ENCODE results near the gene NPAS3. TPM values are rescaled to one million over a fixed set of nuclear protein-coding genes. Genes with fewer than 3 reads are reported as not detected.

The NPAS3 gene
- polyA plus RNA-seq, 2 of the 4 experiments (the other 2 are of a cell fraction): not detected

DNA sequence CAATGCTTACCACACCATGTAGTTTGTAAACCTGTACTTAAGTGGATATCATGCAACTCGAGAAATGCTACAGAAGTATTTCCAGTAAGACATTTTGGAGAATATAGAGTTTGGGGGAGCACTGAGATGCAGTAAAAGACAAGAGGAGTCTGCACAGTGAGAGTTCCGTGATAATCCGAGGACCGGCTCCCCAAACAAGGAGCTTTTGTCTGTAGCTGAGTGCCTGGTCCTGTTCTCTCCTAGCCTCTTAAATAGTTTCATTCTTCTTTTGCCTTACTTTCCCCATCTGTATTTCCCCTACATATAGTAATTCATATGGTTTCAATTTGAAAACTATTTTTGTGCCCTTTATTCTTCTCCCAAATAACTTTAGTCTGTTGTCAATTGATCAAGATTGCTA is 648.1 kb downstream of the NPAS3 start:
- no peaks in the 10 kb centered on the region for H3K4me1 ChIP-seq
- POLR2A ChIA-PET: no interaction called here

DNA sequence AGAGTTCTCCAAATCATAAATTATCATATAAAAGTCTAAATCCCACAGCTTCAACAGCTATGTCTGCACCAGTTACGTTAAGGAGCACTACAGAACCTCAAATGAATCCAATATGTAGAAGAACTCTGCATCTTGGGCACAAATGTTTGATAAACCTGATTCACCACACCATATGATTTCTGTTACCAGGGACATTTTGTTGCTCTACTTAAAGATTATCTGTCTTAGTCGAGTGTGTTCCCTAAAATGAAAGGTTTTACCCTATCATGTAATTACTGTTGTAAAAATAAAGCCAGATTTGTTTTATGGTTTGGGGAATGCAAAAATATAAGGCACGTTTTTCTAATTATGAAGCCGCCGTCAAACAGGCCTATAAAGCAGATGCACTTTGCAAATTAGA is 649.1 kb downstream of the NPAS3 start:
- Histone ChIP-seq H3K4me2 (no peak overlapping the region), H3K27ac (no peak overlapping the region), H3K4me1 (no peaks in the 10 kb centered on the region), H3K9me3 (no peaks in the 10 kb centered on the region), H3K4me3 (no peak overlapping the region)
- TF ChIP-seq CBX2 (IDR thresholded peaks at IDR 0.05; ENCODE audit: borderline replicate concordance, low read depth) (no peak), CEBPB (IDR thresholded peaks at IDR 0.05) (no peak), NPAS2 (CRISPR knock-in tag; IDR thresholded peaks at IDR 0.05; ENCODE audit: borderline replicate concordance) (no peak), CHD4 (IDR thresholded peaks at IDR 0.05; ENCODE audit: borderline replicate concordance) (no peak), GATA3 (IDR thresholded peaks at IDR 0.05; ENCODE audit: borderline replicate concordance) (no peak), BHLHE40 (IDR thresholded peaks at IDR 0.05; ENCODE audit: low read depth, low read length) (no peak), POLR2AphosphoS2 (conservative IDR thresholded peaks at IDR 0.05; ENCODE audit: low read length) (no peak), FOSL2 (IDR thresholded peaks at IDR 0.05) (no peak), FOSL2 (CRISPR knock-in tag; IDR thresholded peaks at IDR 0.05) (no peak), EHF (CRISPR knock-in tag; IDR thresholded peaks at IDR 0.05) (no peak), EP300 (IDR thresholded peaks at IDR 0.05) (no peak)
- 35% methylated on average over 5 of the region's 5 CpGs for WGBS (ENCODE audit: missing lambda C conversion rate)
- CTCF ChIA-PET: no interaction called here
- POLR2A ChIA-PET: no interaction called here
- no peak for ATAC-seq
- DNase-seq (ENCODE audit: low read depth in 1 of 2, low spot score in 1 of 2): no peak
- FAIRE-seq: no peak

More for the DNA sequence above, 648.1 kb downstream of the NPAS3 start:
- Histone ChIP-seq H3K9me3 (no peaks in the 10 kb centered on the region), H3K27ac (no peak overlapping the region), H3K4me3 (no peak overlapping the region), H3K4me2 (no peak overlapping the region)
- no peak for FAIRE-seq
- ATAC-seq: no peak
- TF ChIP-seq ZC3H11A (IDR thresholded peaks at IDR 0.05) (no peak), ZSCAN20 (CRISPR knock-in tag; IDR thresholded peaks at IDR 0.05) (no peak), ZNF302 (CRISPR knock-in tag; IDR thresholded peaks at IDR 0.05) (no peak), MAZ (IDR thresholded peaks at IDR 0.05; ENCODE audit: borderline replicate concordance, low read depth, low read length) (no peak), EHMT2 (IDR thresholded peaks at IDR 0.05; ENCODE audit: low read depth) (no peak), TFCP2L1 (CRISPR knock-in tag; IDR thresholded peaks at IDR 0.05) (no peak), FOXS1 (CRISPR knock-in tag; IDR thresholded peaks at IDR 0.05) (no peak), SMC3 (IDR thresholded peaks at IDR 0.05) (no peak), HDAC2 (IDR thresholded peaks at IDR 0.05) (no peak), ESRRA (IDR thresholded peaks at IDR 0.05; ENCODE audit: borderline replicate concordance, low read length) (no peak), HEYL (CRISPR knock-in tag; IDR thresholded peaks at IDR 0.05) (no peak), KDM1A (IDR thresholded peaks at IDR 0.05; ENCODE audit: low read depth) (no peak), CBX2 (IDR thresholded peaks at IDR 0.05; ENCODE audit: borderline replicate concordance, low read depth) (no peak), FOSB (CRISPR knock-in tag; IDR thresholded peaks at IDR 0.05) (no peak), MAFK (IDR thresholded peaks at IDR 0.05; ENCODE audit: partially characterized antibody) (no peak)
- TF ChIP-seq, protein P1, sequence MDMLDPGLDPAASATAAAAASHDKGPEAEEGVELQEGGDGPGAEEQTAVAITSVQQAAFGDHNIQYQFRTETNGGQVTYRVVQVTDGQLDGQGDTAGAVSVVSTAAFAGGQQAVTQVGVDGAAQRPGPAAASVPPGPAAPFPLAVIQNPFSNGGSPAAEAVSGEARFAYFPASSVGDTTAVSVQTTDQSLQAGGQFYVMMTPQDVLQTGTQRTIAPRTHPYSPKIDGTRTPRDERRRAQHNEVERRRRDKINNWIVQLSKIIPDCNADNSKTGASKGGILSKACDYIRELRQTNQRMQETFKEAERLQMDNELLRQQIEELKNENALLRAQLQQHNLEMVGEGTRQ (IDR thresholded peaks at IDR 0.05): no peak
- TF ChIP-seq, protein P2, sequence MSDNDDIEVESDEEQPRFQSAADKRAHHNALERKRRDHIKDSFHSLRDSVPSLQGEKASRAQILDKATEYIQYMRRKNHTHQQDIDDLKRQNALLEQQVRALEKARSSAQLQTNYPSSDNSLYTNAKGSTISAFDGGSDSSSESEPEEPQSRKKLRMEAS (IDR thresholded peaks at IDR 0.05): no peak
- TF ChIP-seq, protein P3, sequence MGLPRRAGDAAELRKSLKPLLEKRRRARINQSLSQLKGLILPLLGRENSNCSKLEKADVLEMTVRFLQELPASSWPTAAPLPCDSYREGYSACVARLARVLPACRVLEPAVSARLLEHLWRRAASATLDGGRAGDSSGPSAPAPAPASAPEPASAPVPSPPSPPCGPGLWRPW (IDR thresholded peaks at IDR 0.05): no peak
- CTCF ChIA-PET: no interaction called here
- 64% methylated on average over 4 of the region's 4 CpGs for WGBS (ENCODE audit: missing lambda C conversion rate)
- no peak for DNase-seq (ENCODE audit: low read depth in 1 of 2, low spot score in 1 of 2)

DNA sequence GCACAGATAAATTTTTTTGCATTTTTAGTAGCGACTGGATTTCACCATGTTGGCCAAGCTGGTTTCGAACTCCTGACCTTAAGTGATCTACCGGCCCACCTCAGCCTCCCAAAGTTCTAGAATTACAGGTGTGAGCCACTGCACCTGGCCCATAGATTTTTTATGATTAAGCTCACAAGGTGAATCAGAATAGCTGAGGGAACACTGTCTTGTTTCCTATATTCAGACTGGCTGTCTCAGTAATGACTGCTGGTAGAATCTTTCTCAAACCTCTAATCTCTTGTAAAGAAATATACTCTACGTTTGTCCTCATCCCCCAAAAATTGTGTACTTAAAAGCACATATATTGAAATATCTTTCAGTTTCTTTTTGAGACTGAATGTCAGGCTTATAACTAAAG is 650.1 kb downstream of the NPAS3 start:
- no peaks in the 10 kb centered on the region for H3K4me1 ChIP-seq
- WGBS (ENCODE audit: missing lambda C conversion rate): 2% methylated on average over 4 of the region's 4 CpGs
- H3K4me3 ChIP-seq: no peak overlapping the region
- H3K4me2 ChIP-seq: no peak overlapping the region
- FAIRE-seq (no peak), DNase-seq (ENCODE audit: low read depth in 1 of 2, low spot score in 1 of 2) (no peak), ATAC-seq (no peak)
- POLR2A ChIA-PET: no interaction called here
- H3K9me3 ChIP-seq: no peaks in the 10 kb centered on the region
- H3K27ac ChIP-seq: no peak overlapping the region
- CTCF ChIA-PET: interaction anchor here (0.6 kb wide), 1 partner anchor 928 kb away, joined by 3 read pairs; no protein-coding TSS in a partner anchor
- no peak for TF ChIP-seq CBX8 (IDR thresholded peaks at IDR 0.05)
- no peak for TF ChIP-seq EHMT2 (IDR thresholded peaks at IDR 0.05; ENCODE audit: low read depth)
- no peak for TF ChIP-seq BHLHE40 (IDR thresholded peaks at IDR 0.05; ENCODE audit: low read depth, low read length)
- no peak for TF ChIP-seq MAZ (IDR thresholded peaks at IDR 0.05; ENCODE audit: borderline replicate concordance, low read depth, low read length)
- TF ChIP-seq MAFK (IDR thresholded peaks at IDR 0.05; ENCODE audit: partially characterized antibody): no peak
- TF ChIP-seq ZNF302 (CRISPR knock-in tag; IDR thresholded peaks at IDR 0.05): no peak
- TF ChIP-seq, protein P1 (IDR thresholded peaks at IDR 0.05): no peak
- TF ChIP-seq, protein P2 (IDR thresholded peaks at IDR 0.05): no peak
- TF ChIP-seq NPAS2 (CRISPR knock-in tag; IDR thresholded peaks at IDR 0.05; ENCODE audit: borderline replicate concordance): no peak
- no peak for TF ChIP-seq SREBF2 (IDR thresholded peaks at IDR 0.05)
- TF ChIP-seq, protein P4, sequence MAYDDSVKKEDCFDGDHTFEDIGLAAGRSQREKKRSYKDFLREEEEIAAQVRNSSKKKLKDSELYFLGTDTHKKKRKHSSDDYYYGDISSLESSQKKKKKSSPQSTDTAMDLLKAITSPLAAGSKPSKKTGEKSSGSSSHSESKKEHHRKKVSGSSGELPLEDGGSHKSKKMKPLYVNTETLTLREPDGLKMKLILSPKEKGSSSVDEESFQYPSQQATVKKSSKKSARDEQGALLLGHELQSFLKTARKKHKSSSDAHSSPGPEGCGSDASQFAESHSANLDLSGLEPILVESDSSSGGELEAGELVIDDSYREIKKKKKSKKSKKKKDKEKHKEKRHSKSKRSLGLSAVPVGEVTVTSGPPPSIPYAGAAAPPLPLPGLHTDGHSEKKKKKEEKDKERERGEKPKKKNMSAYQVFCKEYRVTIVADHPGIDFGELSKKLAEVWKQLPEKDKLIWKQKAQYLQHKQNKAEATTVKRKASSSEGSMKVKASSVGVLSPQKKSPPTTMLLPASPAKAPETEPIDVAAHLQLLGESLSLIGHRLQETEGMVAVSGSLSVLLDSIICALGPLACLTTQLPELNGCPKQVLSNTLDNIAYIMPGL (CRISPR knock-in tag; IDR thresholded peaks at IDR 0.05; ENCODE audit: borderline replicate concordance): no peak
- no peak for TF ChIP-seq EP300 (IDR thresholded peaks at IDR 0.05)
- no peak for TF ChIP-seq RCOR1 (IDR thresholded peaks at IDR 0.05; ENCODE audit: low read depth, low read length)
- TF ChIP-seq KDM1A (IDR thresholded peaks at IDR 0.05; ENCODE audit: low read depth): no peak
- no peak for TF ChIP-seq TP53 (CRISPR knock-in tag; IDR thresholded peaks at IDR 0.05)

Measured in A549 (cell line).